Astrocyte of the cerebellum (primary cell): ENCODE measurements around the gene SLC6A1.
"Not testable (repeated sequence)": the region's sequence is repeated elsewhere in the genome, so short reads cannot be mapped to it uniquely, and the experiment has no call there.

ENCODE experiments used
- DNase-seq: peaks from one replicate; pipeline ENCODE4 v3.0.0-alpha.2; 2011; ENCODE audit warnings: low read depth
- H3K4me3 ChIP-seq: 2 replicates; pipeline ENCODE4 v1.5.1; 2011; ENCODE audit warnings: mild to moderate bottlenecking, low read depth, low read length, moderate library complexity
- CTCF ChIP-seq: IDR thresholded peaks from 2 replicates; pipeline ENCODE4 v1.5.1; 2012; ENCODE audit warnings: low read length, low read depth, moderate library complexity, mild to moderate bottlenecking; ENCODE audit errors: missing control alignments
- in situ Hi-C: cut with HindIII; loops from 2 replicates; pipeline ENCODE4 v1.10.0; 2017; ENCODE audit warnings: low sequenced_read_pairs

The SLC6A1 gene

GRCh38 chr3:11072631-11073030, 80.1 kb downstream of the SLC6A1 start:
- H3K4me3 ChIP-seq: no peak overlapping the region
- TF ChIP-seq CTCF: no peak
- DNase-seq: no peak
- in situ Hi-C loops: no loop called here

DNA sequence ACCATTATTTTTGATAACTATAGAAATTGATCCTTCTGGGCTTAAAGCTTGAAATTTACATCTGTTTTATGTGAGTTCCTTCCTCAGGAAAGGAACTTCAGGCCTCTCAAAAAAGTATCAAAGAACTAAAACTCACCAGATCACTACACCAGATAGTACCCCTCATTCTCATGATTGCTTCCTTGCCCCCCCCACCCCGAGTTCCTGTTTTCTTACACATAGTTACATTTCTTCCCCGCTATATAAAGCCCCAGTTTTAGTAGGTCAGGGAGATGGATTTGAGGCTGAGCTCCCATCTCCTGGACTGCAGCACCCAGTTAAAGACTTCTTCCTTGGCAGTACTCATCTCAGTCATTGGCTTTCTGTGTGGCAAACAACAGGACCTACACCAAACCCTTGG, 81.5 kb downstream of the SLC6A1 start:
- no peak for DNase-seq
- in situ Hi-C loops: no loop called here
- H3K4me3 ChIP-seq: no peak overlapping the region
- TF ChIP-seq CTCF: no peak

- no peak overlapping the region for H3K4me3 ChIP-seq
- in situ Hi-C loops: no loop called here
- TF ChIP-seq CTCF: no peak
- DNase-seq: no peak
Observed at GRCh38 chr3:11074451-11074850, 81.9 kb downstream of the SLC6A1 start.

DNA sequence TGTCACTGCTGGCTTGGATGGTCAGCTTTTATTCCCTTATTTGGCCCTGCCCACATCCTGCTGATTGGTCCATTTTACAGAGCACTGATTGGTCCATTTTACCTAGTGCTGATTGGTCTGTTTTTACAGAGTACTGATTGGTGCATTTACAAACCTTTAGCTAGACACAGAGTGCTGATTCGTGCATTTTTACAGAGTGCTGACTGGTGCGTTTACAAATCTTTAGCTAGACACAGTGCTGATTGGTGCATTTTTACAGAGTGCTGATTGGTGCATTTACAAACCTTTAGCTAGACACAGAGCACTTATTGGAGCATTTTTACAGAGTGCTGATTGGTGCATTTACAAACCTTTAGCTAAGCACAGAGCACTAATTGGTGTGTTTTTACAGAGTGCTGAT, 82.6 kb downstream of the SLC6A1 start:
- DNase-seq, H3K4me3 ChIP-seq, in situ Hi-C loops: not testable (repeated sequence)

DNA sequence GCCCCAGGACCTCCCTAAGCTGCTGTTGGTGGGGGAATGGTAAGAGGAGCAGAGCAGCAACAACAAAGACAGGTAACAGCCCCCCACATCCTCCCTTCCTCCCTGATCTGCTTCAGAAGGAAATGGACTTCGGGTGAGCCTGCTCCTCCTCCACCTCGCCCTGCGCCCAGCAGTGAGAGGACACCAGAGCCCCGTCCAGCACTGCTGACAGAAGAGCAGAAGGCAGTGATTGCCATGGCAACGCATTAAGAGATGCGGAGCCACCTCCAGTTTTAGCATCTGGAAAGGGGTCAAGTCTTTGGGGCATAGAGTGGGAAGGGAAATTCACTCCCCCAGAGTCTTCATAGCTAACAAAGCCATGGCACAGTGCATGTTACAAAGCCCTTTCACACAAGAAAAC, 84.2 kb downstream of the SLC6A1 start:
- TF ChIP-seq CTCF: no peak
- no peak overlapping the region for H3K4me3 ChIP-seq
- DNase-seq: no peak
- in situ Hi-C loops: no loop called here

DNA sequence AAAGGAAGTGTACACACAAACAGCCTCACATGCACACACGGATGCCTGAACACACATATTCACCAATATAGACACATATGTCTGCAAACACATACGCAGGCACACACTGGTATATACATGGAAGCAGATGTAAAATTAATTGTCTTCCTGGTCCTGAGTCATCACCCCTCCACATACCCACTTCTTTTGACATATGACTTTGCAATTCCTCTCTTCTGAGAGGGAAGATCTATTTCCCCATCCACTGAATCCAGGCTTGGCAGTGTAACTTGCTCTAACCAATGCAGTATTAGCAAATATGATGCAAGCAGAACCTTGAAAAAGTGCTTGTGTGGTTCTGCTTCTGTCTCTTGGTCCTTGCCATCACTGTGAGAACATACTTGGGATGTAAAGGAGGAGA, 84.9 kb downstream of the SLC6A1 start:
- in situ Hi-C loops: no loop called here
- no peak overlapping the region for H3K4me3 ChIP-seq
- no peak for TF ChIP-seq CTCF
- DNase-seq: no peak

DNA sequence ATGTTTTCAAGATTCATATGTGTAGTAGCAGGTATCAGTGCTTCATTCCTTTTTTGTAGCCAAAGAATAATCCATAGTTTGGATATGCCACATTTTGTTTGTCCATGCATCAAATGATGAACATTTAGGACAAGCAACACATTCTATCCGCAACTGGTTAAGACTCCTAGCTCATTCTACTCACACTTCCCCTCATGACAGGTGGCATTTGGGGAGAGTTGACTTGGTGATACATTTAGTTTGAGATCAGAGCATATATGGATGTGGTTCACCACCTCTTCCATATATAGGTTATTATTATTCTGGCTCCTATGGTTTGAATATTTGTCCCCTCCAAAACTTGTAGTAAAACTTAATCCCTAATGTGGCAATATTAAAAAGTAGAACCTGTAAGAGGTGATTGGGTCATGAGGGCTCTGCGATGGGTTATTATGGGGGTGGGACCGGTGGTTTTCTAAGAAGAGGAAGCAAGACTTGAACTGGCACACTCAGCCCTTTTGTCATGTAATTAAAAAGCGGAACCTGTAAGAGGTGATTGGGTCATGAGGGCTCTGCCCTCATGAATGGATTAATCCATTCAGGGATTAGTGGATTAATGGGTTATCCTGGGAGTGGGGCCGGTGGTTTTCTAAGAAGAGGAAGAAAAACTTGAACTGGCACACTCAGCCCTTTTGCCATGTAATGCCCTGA, 86.4 kb downstream of the SLC6A1 start:
- DNase-seq: no peak
- in situ Hi-C loops: no loop called here
- no peak for TF ChIP-seq CTCF
- H3K4me3 ChIP-seq: no peak overlapping the region
